Heart left ventricle (tissue), 13 donors: ENCODE measurements around the gene SH3TC2.

Source experiments
- CTCF ChIP-seq, 12 donors: fragments of 200-600 bp; sonication (generic) in 4 of 12; IDR thresholded peaks; one replicate each; pipeline versions ENCODE4 v1.5.0 to v1.8.0; 2018 to 2022; ENCODE audit warnings: antibody characterized with exemption in 12 of 12, mild to moderate bottlenecking in 5 of 12
- POLR2A ChIP-seq, 2 donors: fragments of 450-650 bp; IDR thresholded peaks; one replicate each; pipeline ENCODE4 v1.6.1; 2017; ENCODE audit warnings: antibody characterized with exemption in 2 of 2, mild to moderate bottlenecking in 2 of 2, moderate library complexity in 2 of 2
- donor health status: ischemic (EF 13 %, LVEDD 7.1; RV severe dilation, severe dysfunction).
- donor health status: DM: no; HTN: yes; CAD: no.
- donor health status: DM: no; HTN: no; CAD: no.
- donor health status: ischemic (EF 25% LVEDD 6.9; RV normal size, moderate dysfunction).
- donor health status: ischemic (EF 25% LVEDD 5.7; RV mildly dilated, moderate dysfunction).
- donor health status: ischemic (EF 35%, LVEDD 5.7; RV mildly dilated, moderate dysfunction).
- donor health status: nonischemic (EF 11% LVEDD 7.7; RV severe dilation, severe dysfunction).
- donor health status: DM: yes; HTN: yes; CAD: no.
- donor health status: PGD.
- donor health status: ischemic (EF 29% LVEDD 5.4; RV normal size, mild dysfunction).
- donor health status: nonischemic (EF 23%, LVEDD 6.1; RV moderate dilation, normal function).

GRCh38 chr5:148973455-148973854, 89.4 kb downstream of the SH3TC2 start:
- no peak for TF ChIP-seq CTCF (IDR thresholded peaks at IDR 0.05)
- no peak for TF ChIP-seq POLR2A (IDR thresholded peaks at IDR 0.05)
